Vagina (tissue), 2 donors: Measurements from ENCODE around the gene TFDP2. TPM values are rescaled to one million over a fixed set of nuclear protein-coding genes. Genes with fewer than 3 reads are reported as not detected.

Source experiments
- DNase-seq, 2 donors: peaks; one replicate each; pipeline ENCODE4 v3.0.0-alpha.2; 2017; ENCODE audit errors: extremely low spot score in 2 of 2
- H3K27ac ChIP-seq: fragments of 200-600 bp; sonication (generic); one replicate; pipeline ENCODE4 v1.5.1; 2019
- H3K27me3 ChIP-seq: fragments of 200-600 bp; sonication (generic); one replicate; pipeline ENCODE4 v1.5.1; 2019
- H3K36me3 ChIP-seq, 2 donors: fragments of 200-600 bp; sonication (generic); one replicate each; pipeline ENCODE4 v1.5.1; 2017 to 2019
- H3K4me1 ChIP-seq: fragments of 200-600 bp; sonication (generic); one replicate; pipeline ENCODE4 v1.5.1; 2019
- H3K4me3 ChIP-seq, 2 donors: fragments of 200-600 bp; sonication (generic); 1 replicate in 1 of 2; 2 replicates in 1 of 2; pipeline ENCODE4 v1.5.1; 2016 to 2019
- H3K9me3 ChIP-seq: fragments of 200-600 bp; sonication (generic); one replicate; pipeline ENCODE4 v1.5.1; 2019
- POLR2A ChIP-seq, 2 donors: fragments of 450-650 bp; IDR thresholded peaks; one replicate each; pipeline ENCODE4 v1.6.1; 2017; ENCODE audit warnings: antibody characterized with exemption in 2 of 2, mild to moderate bottlenecking in 2 of 2, moderate library complexity in 2 of 2
- POLR2AphosphoS5 ChIP-seq, 2 donors: sonication (generic); formaldehyde crosslinking; IDR thresholded peaks; one replicate each; pipeline ENCODE4 v1.9.0; 2017; ENCODE audit warnings: antibody characterized with exemption in 2 of 2, mild to moderate bottlenecking in 2 of 2, low read depth in 1 of 2; ENCODE audit not compliant: insufficient read depth in 1 of 2
- intact Hi-C: fragments of 100-400 bp; cut with DNase I; formaldehyde crosslinking; loops from one replicate; pipeline ENCODE4 v1.15.1; 2023
- small RNA-seq: library from RNA; depleted of rRNA; stranded (forward); fragments of <200 nt; gene quantifications from one replicate; pipeline ENCODE3, GENCODE V24; 2016
- total RNA-seq: library from RNA; depleted of rRNA; stranded (reverse); fragments of >200 nt; gene quantifications from one replicate; pipeline ENCODE4 v1.2.3, GENCODE V29; 2016

TFDP2 gene
- total RNA-seq, 1 donor from 2014 or later: 24.8 TPM

- H3K27me3 ChIP-seq: no peaks in the 10 kb centered on the region
- peaks cover 9% of the 10 kb centered on the region for H3K4me1 ChIP-seq
- intact Hi-C loops: no loop called here
- no peaks in the 10 kb centered on the region for H3K36me3 ChIP-seq
- H3K9me3 ChIP-seq: no peaks in the 10 kb centered on the region
- H3K4me3 ChIP-seq: no peak overlapping the region
- H3K27ac ChIP-seq: peak overlapping the region; percentile 9
- DNase-seq: no peak
- TF ChIP-seq POLR2AphosphoS5 (IDR thresholded peaks at IDR 0.05; ENCODE audit: insufficient read depth in 1 of 2, low read depth in 1 of 2) (peak in 1 of 2 donors; percentile 64), POLR2A (IDR thresholded peaks at IDR 0.05) (no peak)
Measured at GRCh38 chr3:141894524-141895176, 254.7 kb downstream of the TFDP2 start.

Small RNAs within 50 kb of the gene (small RNA-seq; reads per million reads assigned to genes)
- not detected for gene RNU6-425P
- gene RNU6-509P: not detected

Other genes starting within 250 kb of the TFDP2 start
- gene GK5, start 76.0 kb upstream of the TFDP2 start, total RNA-seq: 30.9 TPM